Psoas muscle (tissue), 8 donors: Measurements from ENCODE around the gene KANSL1. TPM values are rescaled to one million over a fixed set of nuclear protein-coding genes. Genes with fewer than 3 reads are reported as not detected.

Experiments
- ATAC-seq, 4 donors: fragments of 200-7000 bp; cut with Tn5 transposase; one replicate each; pipeline ENCODE4 v1.9.1; 2020; ENCODE audit warnings: moderate library complexity in 3 of 4, mild to moderate bottlenecking in 2 of 4
- DNase-seq, 2 donors: peaks; one replicate each; pipeline ENCODE4 v3.0.0-alpha.2; 2020
- H3K27ac ChIP-seq: fragments of 200-600 bp; one replicate; pipeline ENCODE4 v1.8.0; 2022
- H3K27me3 ChIP-seq, 3 donors: fragments of 200-600 bp in 1 of 3; one replicate each; pipeline versions ENCODE4 v1.6.1 to v1.8.0; 2013 to 2022; ENCODE audit warnings: low read length in 2 of 3, mild to moderate bottlenecking in 2 of 3, moderate library complexity in 1 of 3; ENCODE audit not compliant: insufficient read depth in 3 of 3
- H3K36me3 ChIP-seq, 2 donors: fragments of 200-600 bp in 1 of 2; one replicate each; pipeline versions ENCODE4 v1.6.1 to v1.8.0; 2013 to 2022; ENCODE audit warnings: low read depth in 1 of 2, mild to moderate bottlenecking in 1 of 2, moderate library complexity in 1 of 2; ENCODE audit not compliant: insufficient read depth in 1 of 2
- H3K4me1 ChIP-seq: fragments of 200-600 bp; one replicate; pipeline ENCODE4 v1.8.0; 2022
- H3K4me3 ChIP-seq: fragments of 200-600 bp; one replicate; pipeline ENCODE4 v1.8.0; 2022; ENCODE audit warnings: mild to moderate bottlenecking
- H3K9me3 ChIP-seq: fragments of 200-600 bp; one replicate; pipeline ENCODE4 v1.8.0; 2022
- WGBS, 3 donors: extraction: QIAGEN DNeasy Blood & Tissue Kit; methylation state at CpG; one replicate each; pipeline versions ENCODE4 v1.1.6 to v1.1.7; 2013; 5-methylcytosine and 5-hydroxymethylcytosine counted together
- intact Hi-C, 2 donors: fragments of 100-400 bp; cut with DNase I; formaldehyde crosslinking; loops; one replicate each; pipeline versions ENCODE4 v1.11.0 to v1.14.2; 2022
- polyA plus RNA-seq, 3 donors: library from polyadenylated mRNA; stranded (reverse); fragments of 200-250 nt; gene quantifications; one replicate each; pipeline ENCODE4 v1.2.3, GENCODE V29; 2013
- total RNA-seq, 4 donors: library from RNA; stranded (reverse); fragmentation: NEBNext Ultra II Directional in 2 of 4; extraction: Animal tissue kit (Norgen Biotek cat#: 25700) in 2 of 4; gene quantifications; one replicate each; pipeline versions ENCODE4 v1.2.1 to v1.2.4, GENCODE V29; 2021 to 2023
- TF ChIP-seq, protein P1 (sequence below): fragments of 200-600 bp; IDR thresholded peaks from one replicate; pipeline ENCODE4 v1.8.0; 2022; ENCODE audit warnings: antibody characterized with exemption
- donor health status: healthy with polysubstance abuse.
- donor health status: DM: no; HTN: no; CAD: no; lungs with moderate emphysema.
- donor health status: Bipolar disorder and iron deficiency.
- donor health status: healthy.
- donor health status: DM: yes; HTN: yes; CAD: no.
- donor health status: DM: no; HTN: no; CAD: no.
- donor health status: DM: no; HTN: no; CAD: no.
- donor health status: DM: yes; HTN: yes; CAD: no.

Gene KANSL1
- total and polyA plus RNA-seq, 7 donors: 6.9 to 37.5 (median 25.8) TPM

DNA sequence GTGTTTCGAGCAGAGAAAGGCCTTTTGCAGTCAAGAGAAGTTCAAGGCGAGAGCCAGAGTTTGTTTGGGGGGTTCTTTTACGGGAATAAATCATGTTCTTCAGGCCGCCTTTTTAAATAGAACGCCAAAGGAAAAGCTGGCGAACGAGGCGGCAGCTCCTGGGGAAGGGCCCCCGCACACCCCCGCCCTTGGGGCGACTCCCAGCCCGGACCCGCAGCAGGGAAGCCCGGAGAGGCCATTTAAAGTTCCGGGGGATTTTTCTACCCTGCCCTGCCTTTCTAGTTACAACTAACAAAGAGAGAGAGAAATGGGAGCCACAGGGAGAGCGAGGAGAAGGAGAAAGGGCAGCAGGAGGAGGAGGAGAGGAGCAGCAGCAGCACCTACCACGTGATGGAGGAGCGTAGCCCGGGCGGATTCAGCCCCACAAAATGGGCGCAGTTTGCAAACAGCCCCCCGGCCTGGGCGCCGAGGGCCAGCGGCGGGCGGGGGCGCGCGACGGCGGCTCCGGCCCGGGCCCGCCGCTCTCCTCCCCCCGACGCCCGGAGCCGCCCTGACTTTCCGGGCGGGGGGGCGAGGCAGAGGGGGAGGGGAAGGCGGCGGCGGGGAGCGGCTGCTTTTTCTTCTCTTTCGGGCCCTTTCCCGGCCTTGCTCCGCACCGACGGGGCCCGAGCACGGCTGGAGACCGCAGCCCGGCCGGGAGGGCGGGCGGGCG is 634 bp downstream of the KANSL1 start:
- 0 to 1% (median 1%) methylated on average over 30 to 55 of the region's 60 CpGs for WGBS, 3 donors
- intact Hi-C loops: loop anchor here (2.0 to 5.0 kb wide), 2 partner anchors 148 to 150 kb away; no protein-coding TSS in a partner anchor
- H3K4me1 ChIP-seq: peaks cover 47% of the 10 kb centered on the region

DNA sequence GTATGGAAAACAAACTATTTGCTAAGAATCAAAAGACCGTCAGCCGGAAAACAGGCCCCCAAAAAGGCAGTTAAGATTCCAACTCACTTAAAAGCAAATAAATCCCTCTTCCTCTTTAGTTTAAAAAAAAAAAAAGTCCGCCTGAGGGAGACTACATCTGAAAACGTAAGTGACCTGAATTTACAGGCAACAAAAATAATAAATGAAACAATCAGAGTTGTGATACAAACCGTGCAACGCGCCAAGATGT is 1.1 kb downstream of the KANSL1 start:
- WGBS, 3 donors: 0 to 1% (median 0%) methylated on average over 7 of the region's 7 CpGs
- Histone ChIP-seq H3K36me3 (no peaks in the 10 kb centered on the region), H3K27me3 (no peaks in the 10 kb centered on the region), H3K4me1 (peaks cover 47% of the 10 kb centered on the region), H3K9me3 (no peaks in the 10 kb centered on the region), H3K27ac (peak overlapping the region; percentile 98), H3K4me3 (peak overlapping the region; percentile 76)
- ATAC-seq (no peak), DNase-seq (no peak)
- TF ChIP-seq, protein P1, sequence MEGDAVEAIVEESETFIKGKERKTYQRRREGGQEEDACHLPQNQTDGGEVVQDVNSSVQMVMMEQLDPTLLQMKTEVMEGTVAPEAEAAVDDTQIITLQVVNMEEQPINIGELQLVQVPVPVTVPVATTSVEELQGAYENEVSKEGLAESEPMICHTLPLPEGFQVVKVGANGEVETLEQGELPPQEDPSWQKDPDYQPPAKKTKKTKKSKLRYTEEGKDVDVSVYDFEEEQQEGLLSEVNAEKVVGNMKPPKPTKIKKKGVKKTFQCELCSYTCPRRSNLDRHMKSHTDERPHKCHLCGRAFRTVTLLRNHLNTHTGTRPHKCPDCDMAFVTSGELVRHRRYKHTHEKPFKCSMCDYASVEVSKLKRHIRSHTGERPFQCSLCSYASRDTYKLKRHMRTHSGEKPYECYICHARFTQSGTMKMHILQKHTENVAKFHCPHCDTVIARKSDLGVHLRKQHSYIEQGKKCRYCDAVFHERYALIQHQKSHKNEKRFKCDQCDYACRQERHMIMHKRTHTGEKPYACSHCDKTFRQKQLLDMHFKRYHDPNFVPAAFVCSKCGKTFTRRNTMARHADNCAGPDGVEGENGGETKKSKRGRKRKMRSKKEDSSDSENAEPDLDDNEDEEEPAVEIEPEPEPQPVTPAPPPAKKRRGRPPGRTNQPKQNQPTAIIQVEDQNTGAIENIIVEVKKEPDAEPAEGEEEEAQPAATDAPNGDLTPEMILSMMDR: no peak
- intact Hi-C loops: loop anchor here (2.0 to 5.0 kb wide), 2 partner anchors 147 to 150 kb away; no protein-coding TSS in a partner anchor

More for the DNA sequence above, 634 bp downstream of the KANSL1 start:
- ATAC-seq: peak; percentile 40 to 52 (median 50)
- Histone ChIP-seq H3K27me3 (no peaks in the 10 kb centered on the region), H3K27ac (peak overlapping the region; percentile 98), H3K36me3 (no peaks in the 10 kb centered on the region), H3K4me3 (peak overlapping the region; percentile 76), H3K9me3 (no peaks in the 10 kb centered on the region)
- TF ChIP-seq, protein P1: no peak
- DNase-seq: peak; percentile 76 to 89

DNA sequence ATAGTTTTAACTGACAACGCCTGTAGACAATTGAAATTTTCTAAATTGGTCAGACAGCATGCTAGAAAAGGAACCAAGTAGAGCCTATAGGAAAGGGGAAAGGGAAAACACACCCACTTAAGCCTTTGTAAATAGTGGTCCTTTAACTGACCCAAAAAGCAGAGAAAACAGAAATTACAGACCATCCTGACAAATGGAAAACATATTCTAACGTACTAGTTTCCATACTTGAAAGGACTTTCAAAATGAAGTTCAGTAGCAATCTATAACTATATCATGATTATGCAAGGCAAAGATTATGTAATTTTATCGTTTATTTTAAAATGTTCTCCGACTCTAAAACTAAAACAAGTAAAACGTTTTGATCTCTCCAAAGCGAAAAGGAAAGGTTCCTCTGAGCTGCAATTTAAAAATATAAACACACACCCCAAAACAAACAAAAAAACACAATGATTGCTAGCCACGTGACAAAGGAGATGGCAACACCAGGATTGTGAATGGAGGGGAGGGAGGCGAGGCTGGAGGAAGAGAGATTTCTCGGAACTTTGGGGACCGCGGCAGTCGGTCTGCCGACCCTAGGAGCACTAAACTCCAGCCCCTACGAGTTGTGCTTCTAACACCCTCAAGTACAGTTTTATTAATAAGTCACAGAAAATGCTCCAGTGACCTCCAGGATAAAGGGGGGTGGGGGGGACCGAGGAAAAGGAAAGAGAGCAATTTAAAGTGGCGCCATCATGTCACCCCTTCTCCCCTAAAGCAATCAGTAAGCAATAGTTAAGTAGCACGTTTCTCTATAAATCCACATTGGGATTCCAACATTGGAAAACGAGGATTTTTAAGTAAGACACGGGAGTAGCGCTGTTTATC is 1.7 kb downstream of the KANSL1 start:
- H3K27me3 ChIP-seq: no peaks in the 10 kb centered on the region
- peaks cover 52% of the 10 kb centered on the region for H3K4me1 ChIP-seq
- TF ChIP-seq, protein P1: no peak
- H3K4me3 ChIP-seq: peak overlapping the region; percentile 76
- no peaks in the 10 kb centered on the region for H3K9me3 ChIP-seq
- peak overlapping the region; percentile 98 for H3K27ac ChIP-seq
- ATAC-seq (no peak), DNase-seq (no peak)
- H3K36me3 ChIP-seq: no peaks in the 10 kb centered on the region
- intact Hi-C loops: loop anchor here (2.0 to 5.0 kb wide), 2 partner anchors 147 to 149 kb away; no protein-coding TSS in a partner anchor
- 0 to 1% (median 1%) methylated on average over 20 of the region's 20 CpGs for WGBS, 3 donors

DNA sequence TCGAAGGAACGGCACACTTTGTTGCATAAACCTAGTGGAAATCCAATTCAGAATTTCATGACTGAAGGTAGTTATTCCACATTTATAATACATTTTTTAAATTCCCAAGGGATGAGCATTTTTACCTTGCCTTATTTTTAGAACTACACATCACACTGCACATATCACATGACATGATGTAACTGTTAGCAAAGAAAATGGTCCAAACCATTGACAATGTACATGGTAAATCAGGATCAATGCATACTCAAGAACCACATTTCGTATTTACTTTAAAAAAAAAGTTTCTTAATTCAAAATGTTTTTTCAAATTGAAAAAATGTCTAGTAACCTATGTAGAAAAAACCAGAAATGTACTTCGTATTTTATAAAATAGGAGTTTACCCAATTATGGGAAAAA is 2.5 kb downstream of the KANSL1 start:
- DNase-seq: no peak
- H3K9me3 ChIP-seq: no peaks in the 10 kb centered on the region
- peaks cover 60% of the 10 kb centered on the region for H3K4me1 ChIP-seq
- TF ChIP-seq, protein P1: no peak
- H3K27ac ChIP-seq: peak overlapping the region; percentile 98
- H3K36me3 ChIP-seq: no peaks in the 10 kb centered on the region
- H3K27me3 ChIP-seq: no peaks in the 10 kb centered on the region
- intact Hi-C loops: loop anchor here in 1 of 2 donors (5.0 kb wide), 1 partner anchor 148 kb away; no protein-coding TSS in a partner anchor
- ATAC-seq: no peak
- peak overlapping the region; percentile 76 for H3K4me3 ChIP-seq
- WGBS, 3 donors: 19 to 45% (median 31%) methylated on average over 4 of the region's 4 CpGs
